ELR (cell line): ENCODE results near the gene MRPL40.

ENCODE experiments used
- DNase-seq: peaks from one replicate; pipeline ENCODE4 v3.0.0-alpha.2; 2015; ENCODE audit warnings: low read depth

MRPL40 gene

GRCh38 chr22:19482297-19482696 lies 50.0 kb downstream of the MRPL40 start:
- no peak for DNase-seq

DNA sequence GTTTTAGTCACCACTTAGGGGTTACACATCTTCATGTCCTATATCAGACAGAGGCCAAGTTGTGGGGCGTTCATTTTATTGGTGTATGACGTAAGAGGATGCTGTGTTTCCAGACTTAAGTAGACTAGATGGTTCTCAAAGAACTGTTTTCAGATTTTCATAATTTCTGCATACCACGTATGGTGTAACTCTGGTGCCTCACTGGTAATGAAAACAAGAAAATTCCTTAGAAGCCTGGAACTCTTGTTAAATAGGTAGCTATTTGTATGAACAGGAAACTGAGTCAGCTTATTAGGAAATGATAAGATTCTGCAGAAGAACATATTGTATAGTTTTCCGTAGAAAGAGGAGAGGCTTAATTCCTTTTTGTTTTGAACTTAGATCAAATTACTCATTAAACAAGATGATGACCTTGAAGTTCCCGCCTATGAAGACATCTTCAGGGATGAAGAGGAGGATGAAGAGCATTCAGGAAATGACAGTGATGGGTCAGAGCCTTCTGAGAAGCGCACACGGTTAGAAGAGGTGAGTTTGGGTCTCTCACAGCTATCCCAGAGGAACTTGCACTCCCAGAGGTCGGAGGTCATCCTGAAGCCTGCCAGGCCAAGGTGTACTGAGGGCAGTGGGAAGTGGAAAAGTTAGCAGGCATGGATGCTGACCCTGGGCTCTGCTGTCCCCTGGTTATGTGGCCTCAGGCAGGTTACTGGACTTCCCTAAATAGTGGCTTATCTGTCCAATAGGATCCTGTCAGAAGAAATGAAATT lies 51.3 kb downstream of the MRPL40 start:
- peak; percentile 74 for DNase-seq
